Limb (tissue), 2 donors: Measurements from ENCODE around the gene DICER1.

Experiments
- DNase-seq, 2 donors: peaks; one replicate each; pipeline ENCODE4 v3.0.0-alpha.2; 2016; ENCODE audit errors: extremely low spot score in 2 of 2

DICER1 gene

DNA sequence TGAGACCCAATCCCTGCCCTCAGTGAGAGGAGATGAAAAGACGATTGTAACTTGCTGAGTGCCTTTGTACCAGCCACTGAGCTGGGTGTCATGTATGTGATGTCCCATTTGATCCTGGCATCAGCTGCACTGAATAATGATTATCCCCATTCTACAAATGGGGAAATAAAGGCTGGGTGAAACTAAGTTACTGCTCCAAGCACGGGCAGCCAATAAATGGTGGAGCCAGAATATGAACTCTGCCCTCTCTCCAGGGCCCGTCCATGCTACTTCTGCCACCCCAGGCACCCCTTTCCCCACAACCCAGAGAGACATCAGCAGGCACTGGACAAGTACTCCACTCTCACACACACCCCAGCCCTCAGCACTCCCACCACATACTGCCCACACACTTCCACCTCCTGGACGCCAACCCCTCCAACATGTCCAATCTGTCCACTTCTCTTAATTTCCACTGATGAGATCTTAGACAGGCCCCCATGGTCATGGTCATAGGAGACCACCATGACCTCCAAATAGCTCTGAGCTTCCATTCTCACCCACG, 115.8 kb downstream of the DICER1 start:
- no peak for DNase-seq

DNA sequence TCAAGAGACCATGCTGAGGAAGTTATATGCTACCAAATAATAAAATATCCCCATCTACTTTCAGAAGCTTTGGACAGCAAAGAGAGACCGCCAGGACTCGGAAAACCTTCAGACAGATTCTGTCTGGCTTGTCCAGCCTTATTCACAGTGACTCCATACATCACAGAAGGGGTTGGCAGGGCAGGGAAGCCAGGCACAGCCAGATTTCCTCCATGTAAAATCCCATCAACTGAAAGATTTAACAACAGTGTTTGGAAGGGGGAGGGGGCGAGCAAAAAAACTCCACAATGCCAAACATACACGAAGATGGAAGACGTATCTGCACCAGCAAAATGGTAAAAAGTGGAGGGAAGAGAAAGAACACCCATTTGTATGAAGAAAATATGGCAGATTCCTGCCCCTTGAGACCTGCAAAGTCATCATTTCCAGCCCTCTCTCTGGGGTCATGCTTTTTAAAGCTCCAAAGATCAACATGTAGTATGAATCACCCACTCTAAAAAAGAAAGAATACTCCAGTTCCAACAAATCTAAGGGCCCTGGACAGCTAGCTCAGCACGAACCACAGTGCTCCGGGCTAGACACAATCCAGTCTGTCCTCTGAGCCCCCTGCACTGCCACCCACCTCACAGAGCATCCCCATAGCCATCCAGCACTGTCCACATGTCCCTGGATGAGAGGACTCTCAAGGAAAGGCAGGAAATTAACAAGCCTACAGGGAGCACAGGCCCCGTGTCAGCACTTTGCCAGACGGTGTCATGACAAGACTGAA, 116.4 kb downstream of the DICER1 start:
- no peak for DNase-seq

DNA sequence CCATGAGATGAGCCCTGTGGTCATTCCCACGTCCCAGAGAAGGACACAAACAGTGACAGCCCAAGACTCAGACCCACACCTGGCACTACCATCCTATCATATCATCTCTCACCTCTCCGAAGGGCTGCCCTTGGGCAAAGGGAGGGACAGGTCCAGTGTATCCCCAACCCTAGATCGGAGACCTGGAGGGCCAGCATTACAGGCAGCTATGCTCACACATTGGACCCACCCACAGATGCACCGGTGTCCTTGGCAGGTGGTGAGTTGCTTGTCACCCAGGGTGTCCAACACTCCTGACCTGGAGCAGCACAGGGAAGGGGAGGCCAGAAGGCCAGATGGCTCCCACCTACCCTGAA, 117.4 kb downstream of the DICER1 start:
- no peak for DNase-seq

DNA sequence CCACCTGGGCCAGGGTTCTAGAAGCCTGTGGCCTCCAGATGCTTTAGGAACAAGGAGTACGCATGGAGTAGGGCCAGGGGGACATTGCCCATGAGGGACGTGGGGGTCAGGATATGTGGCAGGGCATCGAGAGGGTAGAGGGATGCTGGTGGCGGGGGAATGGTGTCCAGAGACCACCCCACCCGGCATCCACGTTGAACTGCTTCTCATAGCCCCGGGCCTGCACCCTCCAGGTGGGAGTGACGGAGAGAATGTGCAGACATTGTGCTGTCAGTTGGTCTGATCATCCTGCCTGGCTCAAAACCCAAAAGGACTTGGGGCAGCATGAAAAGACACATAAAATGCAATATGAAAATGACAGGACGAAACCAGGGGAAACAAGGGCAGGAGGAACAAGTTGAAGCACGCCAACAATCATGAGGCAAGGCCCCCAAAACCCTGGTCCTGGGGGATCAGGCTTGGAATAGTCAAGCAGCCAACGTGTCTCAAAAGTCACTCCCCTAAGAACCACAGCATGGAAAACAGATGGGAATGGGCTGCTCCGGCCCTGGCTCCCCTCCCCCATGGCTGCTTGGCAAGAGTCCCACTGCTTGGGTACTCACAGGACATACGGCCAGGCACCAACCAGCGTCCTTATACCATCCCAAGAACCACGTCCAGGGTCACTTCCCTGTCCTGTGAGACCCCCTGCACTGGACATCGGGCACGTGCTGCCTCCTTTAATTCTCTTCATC, 117.9 kb downstream of the DICER1 start:
- DNase-seq = no peak

DNA sequence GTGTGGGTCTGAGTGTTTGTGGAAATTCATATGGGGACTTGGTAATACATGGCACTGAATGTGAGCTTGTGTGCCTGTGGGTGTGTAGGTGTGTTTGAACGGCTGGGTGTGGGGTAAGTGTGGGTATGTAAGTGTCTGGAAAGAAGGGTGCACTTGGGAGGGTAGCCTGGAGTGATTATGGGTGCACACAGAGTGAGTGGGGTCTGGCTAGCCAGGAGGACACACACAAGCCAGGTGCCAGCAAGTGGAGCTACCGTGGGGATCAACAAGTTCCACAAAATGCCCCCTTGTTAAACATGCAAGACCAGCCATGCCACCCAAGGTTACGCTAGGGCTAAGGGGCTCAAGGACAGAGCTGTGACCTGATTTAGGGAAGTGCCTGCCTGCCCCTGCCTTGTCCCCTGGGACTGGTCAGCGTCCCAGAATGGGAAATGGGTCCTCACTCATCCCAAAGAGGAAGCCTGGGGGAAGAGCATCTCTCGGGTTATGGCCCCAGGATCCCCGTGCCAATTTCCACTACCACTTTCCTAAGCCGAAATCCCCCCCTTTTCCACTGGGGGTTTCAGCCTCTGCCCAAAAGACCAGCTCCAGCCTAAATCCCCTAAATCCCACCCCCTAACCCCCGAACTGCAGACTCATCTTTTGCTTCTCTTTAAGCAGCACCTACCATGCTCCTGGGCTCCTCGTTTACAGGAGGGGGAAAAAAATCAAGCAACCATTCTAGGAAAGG, 118.6 kb downstream of the DICER1 start:
- no peak for DNase-seq

DNA sequence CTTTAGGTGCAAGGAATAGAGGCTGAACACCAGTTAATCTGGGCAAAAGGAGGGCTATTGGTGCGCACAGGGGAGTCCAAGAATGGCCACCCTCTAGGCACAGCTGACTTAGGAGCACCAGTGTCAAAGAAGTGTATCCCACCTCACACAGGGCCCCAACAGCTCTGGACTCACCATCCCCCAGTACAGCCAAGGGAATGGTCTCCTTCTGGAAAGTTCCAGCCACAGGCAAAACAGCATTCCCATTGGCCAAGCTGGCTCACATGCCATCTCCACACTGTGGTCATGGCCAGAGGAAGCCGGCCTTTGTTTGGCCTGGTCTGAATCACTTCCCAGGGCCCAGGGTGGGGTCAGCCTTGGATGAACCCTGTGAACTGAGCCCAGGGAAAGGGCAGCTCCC, 120.1 kb downstream of the DICER1 start:
- DNase-seq = no peak
